Stimulated activated CD8-positive, alpha-beta memory T cell treated with anti-CD3 and anti-CD28 coated beads, Interleukin-12 subunit alpha, Interleukin-12 subunit beta, amount 100 ng/mL, for 24 hours (primary cell): ENCODE measurements around the gene DNAH9.

Experiments used
- DNase-seq: peaks from one replicate; pipeline ENCODE4 v3.0.0-alpha.2; 2020; ENCODE audit errors: extremely low read depth

The DNAH9 gene

DNA sequence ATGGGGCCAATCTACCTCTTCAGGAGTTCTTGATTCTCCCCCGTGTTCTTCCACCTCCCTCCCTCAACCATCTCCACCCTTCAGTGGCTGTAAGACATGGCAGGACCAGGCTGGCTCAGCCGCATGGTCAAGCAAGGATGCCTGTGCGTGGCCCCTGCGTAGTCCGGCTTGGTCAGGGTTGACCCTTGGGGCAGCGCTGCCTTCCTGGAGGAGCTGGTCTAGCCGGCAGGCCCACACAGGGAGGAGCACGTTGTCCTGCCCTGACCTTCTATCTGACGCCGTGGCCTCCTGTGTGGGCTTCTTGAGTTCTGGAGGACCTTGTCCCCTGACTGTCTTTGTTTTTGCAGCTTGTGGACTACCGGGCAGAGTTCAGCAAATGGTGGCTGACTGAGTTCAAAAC lies 169.8 kb downstream of the DNAH9 start:
- no peak for DNase-seq

DNA sequence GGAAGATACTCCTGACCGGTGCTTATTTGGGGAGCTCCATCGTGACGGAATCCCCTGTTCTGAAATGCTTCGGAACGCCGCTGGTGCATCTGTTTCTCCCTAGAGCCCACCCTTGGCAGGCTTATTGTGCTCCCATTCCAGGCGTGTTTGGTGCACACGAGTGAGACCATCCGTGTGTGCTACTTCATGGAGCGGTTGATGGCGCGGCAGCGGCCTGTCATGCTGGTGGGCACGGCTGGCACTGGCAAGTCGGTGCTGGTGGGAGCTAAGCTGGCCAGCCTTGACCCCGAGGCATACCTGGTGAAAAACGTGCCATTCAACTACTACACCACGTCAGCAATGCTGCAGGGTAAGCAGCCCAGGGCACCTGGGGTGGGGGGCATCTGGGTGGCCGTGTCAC lies 170.7 kb downstream of the DNAH9 start:
- DNase-seq, result no peak

DNA sequence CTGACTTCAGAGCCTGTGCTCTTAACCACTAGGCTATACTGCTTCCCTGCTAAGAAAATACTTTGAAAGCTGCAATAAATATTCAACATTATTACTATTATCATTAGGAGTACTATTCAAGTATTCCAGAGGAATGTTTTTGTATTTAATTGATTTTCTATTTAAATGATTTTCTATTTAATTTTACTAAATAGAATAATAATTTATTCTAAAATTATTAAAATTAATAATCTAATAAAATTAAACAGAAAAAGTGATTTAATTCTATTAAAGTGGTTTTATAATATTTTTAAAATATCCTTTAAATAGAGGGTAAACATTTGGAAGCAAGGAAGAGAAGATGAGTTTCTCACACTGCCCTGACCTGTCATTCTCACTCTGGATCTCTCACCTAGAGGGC lies 173.8 kb downstream of the DNAH9 start:
- no peak for DNase-seq

DNA sequence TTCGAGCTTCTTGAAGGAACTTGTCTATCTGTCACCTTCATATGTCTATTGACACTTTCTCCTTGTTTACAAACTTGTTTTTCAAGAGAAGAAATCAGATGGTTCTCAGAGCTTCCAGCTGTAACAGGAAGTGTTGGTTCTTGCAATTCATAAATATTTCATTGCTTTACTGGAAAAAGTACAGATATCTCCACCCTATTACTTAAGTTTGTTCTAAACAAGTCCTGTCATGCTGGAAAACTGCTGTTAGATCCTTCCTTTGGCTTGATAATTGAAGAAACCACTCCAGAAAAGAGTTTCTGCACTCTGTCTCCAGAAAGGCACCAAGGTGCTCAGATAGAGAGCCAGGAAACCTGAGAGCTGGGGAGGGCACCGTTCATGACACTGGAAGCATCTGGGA lies 181.6 kb downstream of the DNAH9 start:
- no peak for DNase-seq

DNA sequence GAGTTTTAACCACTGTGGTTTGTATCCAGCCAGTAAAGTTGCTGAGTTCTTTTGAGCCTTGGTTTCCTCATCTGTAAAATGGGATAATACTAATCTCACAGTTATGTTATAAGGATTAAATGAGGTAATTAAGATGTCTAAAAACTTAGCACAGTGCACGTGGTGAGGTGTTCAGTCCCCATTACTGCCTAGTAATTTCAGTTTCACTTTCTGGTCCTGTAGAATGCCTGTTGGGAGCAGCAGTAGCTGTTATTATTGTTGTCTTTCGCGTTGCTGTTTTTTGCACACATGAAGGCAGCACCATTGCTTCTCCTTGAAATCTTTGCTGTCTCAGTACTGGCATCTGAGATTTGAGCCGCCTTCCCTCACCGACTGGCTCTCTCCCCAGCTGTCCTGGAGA lies 182.4 kb downstream of the DNAH9 start:
- DNase-seq, result no peak

DNA sequence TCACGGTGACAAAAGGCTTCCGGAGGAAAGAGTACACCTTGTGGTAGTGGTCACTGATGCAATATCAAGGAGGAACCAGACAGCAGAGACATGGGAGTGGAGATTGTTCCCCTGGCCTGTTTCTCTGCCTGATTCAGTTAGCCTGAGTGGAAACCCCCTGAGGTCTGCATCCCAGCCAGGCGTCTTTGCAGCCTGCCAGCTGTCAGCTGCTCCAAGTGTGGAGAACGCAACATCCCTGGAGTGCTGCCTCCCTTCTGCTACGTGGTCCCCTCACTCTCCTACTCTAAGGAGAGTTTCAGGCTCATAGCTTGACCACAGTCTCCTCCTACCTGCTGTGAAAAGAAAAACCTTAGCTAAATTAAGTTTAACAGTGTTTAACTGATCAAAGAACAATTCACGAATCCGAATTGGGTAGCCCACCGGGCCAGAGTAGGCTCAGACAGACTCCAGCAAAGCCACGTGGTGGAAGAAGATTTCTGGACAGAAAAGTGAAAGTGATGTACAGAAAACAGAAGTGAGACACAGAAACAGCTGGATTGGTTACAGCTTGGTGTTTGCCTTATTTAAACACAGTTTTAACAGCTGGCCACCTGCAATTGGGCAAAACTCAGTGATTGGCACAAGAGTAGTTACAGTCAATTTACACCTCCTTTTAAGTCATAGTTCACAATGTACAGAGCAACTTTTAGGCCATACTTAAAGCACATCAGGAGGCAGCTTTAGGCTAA lies 188.6 kb downstream of the DNAH9 start:
- DNase-seq, result no peak

DNA sequence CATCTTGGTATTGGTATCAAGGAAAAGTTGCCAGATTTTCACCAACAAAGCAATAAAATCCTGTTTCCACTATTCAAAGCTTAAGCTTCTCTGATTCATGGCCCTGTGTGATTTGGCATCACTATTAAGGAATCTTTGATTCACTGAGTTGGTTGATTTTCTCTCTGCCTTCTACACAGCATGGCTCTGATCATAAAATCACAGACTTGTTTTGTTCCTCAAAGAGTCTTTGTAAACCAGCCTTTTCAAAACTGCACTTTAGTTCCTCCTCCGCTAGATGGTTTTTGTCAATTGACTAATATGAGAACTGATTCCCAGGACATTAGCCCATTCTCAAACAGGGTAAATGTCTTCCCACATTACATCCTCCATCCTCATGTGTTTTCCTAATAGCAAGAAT lies 197.6 kb downstream of the DNAH9 start:
- DNase-seq, result no peak

DNA sequence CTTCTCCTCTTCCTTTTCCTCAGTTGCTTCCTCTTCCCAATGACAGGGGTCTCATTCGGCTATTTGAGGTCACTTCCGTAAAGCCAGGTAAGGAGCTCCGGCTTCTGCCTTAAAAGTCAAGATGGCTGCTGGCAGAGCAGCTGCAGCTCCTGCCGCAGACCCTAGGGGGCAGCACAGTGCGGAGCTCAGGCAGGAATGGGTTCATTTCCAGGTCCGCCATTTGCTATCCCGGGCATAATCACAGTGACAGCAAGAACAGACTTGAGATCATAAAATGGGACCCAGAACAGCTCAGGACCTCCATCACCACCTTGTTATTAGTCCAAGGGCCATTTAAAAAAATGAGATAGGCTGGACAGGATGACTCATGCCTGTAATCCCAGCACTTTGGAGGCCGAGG lies 199.5 kb downstream of the DNAH9 start:
- DNase-seq, result no peak

DNA sequence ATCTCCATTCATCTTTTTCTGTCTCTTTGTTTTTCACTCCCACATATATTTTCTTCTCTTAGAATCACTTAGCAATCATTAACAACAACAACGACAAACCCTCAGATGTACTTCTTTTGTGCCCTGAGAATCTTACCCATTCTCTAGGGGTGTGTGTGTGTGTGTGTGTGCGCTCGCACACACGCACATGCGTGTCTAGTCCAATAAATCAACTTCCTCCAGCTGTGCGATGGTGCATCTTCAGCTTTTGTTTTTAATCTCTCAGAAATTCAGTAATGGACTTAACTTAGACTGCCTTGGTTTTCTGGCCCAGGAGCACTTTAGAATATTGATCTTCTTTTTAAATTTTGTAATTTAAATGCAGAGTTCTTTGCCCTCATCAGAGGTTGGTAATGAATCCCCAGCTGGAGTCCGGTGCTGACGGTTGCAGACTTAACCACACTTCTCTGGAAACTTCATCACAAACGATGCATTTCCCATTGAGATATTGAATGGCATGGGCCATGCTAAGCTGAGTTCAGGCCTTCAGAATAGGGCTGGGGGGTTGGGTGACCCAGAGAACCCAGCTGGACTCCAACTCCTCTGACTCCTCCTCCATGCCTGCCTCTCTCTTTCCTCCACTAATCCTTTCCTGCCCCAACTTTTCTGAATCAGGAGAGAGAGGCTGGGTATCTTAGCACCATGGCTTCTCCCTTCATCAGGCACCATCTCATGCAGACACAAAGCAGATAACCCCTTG lies 205.1 kb downstream of the DNAH9 start:
- no peak for DNase-seq

DNA sequence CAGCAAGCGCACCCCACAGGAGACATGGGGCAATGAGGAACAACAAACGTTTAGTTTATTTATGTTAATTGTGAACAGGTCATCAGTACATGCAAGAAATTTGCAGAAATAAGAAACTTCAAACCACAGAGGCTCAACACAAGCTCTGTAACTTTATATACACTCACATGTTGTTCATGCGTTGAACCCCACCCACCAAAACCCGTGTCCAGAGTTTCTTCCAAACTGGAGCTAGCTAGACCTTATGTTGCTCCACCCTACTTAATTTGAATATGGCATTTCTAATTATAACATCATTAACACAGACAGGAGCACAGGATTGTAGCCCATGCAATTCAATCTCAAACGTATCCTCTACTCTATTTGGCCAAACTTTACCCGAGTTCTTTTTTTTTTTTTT lies 206.9 kb downstream of the DNAH9 start:
- DNase-seq, result no peak

DNA sequence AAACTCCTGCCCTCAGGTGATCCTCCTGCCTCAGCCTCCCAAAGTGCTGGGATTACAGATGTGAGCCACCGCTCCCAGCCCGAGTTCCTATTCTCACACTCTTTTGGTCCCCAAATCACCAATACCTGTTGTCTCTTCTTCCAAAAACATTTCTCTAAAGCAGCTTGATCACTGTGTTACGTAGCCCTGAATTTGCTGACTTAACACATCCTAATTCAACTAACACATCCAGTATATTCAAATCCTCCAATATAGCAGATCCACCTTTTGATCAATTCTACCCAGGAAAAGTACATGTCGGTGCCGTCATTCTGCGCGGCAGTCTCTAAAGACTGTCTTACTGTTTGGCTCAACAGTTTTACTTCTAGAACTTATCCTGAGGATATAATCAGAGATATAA lies 207.7 kb downstream of the DNAH9 start:
- DNase-seq, result no peak

DNA sequence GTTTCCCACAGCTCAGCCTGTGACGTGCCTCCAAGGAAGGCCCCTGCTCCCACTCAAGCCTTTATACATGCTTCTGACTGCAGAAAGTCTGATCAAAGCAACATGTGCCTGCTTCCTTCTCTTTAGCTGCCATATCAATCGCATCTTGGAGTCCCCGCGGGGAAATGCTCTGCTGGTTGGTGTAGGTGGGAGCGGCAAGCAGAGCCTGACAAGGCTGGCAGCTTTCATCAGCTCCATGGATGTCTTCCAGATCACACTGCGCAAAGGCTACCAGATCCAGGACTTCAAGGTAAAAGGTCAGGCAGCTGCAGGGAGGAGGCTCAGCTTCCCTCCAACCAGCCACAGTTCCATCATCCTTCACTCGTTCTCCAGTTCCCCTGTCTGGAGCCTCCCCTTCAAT lies 209.3 kb downstream of the DNAH9 start:
- DNase-seq, result no peak

DNA sequence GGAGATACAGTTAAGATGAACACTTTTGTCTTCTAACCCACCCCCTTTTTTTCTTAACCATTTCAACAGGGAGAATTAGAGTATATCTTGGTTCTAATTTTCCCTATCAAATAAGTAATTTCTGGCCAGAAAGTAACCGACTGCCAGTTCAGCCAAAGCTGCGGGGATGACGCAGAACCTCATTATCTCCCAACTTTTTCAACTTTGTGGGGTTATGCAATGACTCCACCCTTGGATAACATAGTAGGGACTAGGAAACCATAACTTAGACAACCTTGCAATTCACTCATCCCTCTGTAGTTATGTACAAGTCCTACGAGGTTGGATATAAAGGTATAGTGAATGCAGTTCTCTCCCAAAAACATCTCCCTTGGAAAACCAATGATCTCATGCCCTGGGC lies 215.0 kb downstream of the DNAH9 start:
- no peak for DNase-seq

DNA sequence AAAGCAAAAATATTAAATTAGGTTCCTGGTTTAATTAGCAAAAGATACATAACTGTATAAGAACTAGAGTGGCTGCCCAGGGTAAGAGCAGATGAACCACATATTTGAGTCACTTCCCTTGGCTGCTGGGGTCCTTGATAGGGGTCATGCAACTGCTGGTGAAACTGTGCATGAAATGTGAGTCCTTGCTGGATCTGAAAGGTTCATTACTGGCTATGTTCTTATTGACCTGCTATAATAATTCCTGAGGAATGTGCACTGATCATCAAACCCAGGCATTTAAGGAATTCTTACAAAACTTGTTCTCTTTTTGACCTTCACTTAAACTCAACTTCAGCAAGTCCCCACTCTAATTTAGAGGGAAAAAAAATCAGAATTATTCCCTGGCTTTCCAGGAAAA lies 215.6 kb downstream of the DNAH9 start:
- no peak for DNase-seq

DNA sequence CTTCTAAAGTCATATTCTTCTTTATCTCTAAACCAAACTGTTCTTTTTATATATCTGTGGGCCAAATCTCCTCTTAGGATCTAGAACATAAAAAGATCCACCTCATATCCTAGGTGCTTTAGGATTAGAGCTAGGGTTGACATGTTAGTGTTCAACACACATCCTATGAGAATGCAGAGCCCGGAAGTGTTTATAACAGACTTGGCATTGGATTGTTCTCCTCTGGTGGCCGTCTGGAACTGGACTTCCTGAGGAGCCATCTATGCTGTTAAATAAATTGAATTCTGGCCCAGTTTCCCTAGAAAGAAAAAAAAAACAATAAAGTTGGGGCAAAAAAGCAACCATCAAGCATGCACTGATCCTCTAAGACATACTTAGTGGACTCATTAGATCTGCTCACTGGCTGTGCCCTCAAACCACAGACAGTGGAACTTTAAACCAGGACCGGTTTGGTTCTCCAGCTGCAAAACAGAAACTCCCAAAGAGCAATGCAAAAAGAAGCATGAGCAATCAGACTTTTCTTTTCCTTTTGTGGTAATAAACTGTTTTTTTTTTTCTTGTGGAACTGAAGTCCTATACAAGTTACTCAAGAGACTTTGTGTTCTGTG lies 216.5 kb downstream of the DNAH9 start:
- DNase-seq, result no peak

DNA sequence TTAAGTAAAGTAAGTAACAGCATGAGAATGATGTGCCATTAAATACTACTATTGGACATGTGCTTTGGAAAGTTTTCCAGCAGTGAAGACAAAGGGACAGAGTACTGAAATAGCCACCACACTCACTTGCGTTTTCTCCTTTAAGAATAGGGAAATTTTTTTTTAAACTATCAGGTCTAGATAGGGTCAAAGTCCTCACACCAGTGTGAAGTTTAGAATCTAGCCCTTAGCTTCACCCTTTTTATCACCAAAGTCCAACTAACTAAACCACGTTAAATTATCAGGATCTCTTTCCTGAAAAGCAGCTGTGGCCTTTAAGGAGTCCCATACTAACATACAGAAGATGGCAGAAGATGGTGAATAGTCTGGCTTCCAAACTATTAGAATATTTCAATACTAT lies 218.1 kb downstream of the DNAH9 start:
- DNase-seq, result no peak

DNA sequence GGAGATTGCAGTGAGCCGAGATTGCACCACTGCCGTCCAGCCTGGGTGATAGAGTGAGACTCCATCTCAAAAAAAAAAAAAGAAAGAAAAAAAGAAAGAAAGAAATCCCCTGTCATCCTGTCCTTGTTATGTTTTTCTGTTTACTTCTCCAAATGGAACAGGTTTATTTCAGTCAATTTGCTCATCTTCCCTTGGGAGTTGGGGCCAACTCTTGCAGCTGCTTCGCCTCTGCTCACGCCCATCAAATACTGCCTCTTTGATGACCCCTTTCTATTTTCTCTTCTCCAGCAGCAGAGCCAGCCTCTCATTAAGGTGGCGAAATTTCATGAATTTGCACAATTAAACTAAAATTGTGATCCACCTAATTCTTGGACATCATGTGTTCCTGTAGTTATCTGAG lies 225.6 kb downstream of the DNAH9 start:
- DNase-seq, result no peak

DNA sequence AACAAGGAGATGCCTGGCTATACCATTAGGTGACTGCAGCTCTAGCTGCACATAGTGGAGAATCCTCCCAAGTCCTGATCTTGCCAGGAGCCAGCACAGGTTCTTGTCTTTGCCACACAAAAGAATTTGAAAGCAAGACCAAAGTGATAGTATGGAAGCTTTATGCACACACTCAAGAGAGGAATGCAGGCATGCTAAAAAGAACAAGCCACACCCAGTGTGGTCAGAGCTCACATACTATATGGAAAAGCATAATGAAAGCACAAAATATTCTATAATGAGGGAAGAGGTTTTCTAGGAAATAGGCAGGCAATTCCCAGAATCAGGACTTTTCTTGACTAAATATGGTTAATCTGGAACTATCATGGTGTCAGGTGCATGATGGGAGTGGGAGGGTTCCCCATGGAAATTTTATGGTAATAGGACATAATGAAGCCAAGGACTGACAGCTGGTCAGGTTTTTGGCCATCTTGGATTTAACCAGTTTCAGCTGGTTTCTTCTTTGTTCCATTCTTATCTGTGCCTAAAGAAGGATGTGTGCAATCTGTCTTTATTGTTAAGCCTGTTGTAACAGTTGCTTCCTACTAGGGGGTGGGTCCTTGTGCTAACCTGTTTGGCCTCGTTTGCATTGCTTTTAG lies 227.4 kb downstream of the DNAH9 start:
- DNase-seq, result no peak

DNA sequence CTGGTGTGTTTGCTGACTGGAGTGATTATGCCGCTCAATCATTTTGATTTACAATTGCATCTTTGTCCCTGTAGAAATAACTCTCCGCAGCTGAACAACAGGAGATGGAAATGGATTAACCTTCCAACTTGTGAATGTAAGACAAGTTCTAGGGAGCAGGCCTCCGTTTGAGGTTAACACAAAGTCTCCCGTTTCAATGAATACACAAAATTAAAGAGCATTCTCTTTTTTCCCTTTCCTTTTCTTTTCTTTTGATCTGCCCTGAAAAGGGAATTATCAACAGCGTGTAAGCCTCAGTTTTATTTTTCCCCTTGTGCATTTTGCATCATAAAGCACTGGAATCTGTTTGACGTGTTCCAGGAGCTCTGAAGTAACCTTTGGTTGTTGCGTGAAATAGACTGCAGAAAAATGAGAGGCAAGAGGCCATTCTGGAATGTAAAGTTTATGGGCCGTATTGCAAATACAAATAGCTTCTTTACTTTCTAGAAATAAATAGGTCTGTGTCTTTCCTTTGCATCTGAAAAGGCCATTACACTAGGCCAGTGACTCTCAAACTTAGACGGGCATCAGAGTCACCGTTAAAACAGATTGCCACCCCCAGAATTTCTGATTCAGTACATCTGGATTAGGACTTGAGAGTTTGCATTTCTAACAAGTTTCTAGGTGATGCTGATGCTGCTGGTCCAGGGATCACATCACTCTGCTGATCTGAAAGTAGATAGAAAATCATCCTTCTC lies 234.3 kb downstream of the DNAH9 start:
- DNase-seq, result no peak

DNA sequence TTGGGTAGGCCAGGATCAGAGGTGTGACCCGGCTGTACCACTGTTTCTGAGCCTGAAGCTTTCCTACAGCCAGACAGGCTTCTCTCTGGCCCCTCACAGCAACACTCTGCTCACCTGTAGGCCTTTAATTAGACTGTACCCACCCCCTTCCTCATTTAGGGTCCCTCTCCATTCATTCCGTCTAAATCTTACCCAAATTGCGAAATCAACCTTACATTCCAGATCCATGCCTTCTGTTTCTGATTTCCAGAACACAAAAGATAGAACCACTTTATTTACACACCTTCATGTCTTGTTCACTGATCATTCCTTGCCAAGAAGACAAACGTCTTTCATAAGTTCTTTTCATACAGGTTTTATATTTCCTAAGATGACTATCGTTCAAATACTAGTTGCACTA lies 238.2 kb downstream of the DNAH9 start:
- DNase-seq, result no peak

DNA sequence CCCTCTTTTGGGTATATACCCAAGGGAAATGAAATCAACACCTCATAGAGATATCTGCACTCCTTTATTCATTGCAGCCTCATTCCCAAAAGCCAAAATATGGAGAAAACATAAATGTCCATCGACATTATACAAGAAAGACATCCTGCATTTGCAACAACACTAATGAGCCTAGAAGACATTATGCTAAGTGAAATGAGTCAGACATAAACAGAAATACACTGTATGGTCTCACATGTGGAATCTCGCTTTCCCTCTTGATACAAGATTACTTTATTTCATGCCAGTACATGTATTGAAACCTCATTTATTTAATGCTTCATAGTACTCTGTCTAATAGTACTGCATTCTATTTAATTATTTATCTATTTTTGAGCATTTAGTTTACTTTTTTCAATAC lies 241.8 kb downstream of the DNAH9 start:
- no peak for DNase-seq

DNA sequence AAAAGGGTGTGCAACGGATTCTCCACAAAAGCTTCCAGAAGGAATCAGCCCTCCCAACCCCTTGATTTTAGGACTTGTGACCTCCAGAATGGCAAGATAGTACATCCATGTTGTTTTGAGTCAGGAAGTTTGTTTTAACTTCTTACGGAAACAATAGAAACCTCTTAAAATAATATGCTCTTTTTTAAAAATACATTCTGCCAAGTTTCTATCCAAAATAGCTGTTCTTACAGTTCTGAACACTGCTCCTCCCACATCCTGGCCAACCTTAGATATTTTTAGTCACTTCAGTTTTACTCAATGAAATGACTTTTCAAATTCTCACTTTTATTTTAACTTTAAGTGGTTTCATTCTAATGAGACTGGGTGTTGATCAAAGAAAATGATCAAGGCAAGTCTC lies 242.6 kb downstream of the DNAH9 start:
- DNase-seq, result no peak
